Measurements from ENCODE around the gene OBP2A.

DNA sequence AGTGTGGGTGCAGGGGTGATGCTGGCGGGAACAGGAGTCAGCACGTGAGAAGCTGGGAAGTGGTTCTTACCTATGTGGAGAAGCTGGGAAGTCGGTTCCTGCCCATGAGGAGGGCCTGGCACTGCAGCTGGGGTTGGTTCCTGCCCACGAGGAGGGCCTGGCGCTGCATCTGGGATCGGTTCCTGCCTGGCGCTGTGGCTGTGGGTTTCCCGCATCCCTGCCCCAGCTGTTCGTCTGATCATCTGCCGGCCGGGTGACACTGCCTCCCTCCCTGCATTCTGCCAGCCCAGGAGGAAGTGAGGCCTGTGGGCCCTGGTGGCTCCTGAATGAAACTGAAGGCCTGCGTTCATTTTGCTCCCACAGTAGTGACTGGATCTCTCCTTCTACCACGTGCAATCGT is 5.1 kb downstream of the OBP2A start:
- no peak for TF ChIP-seq POLR2A (IDR thresholded peaks at IDR 0.05)
- TF ChIP-seq CTCF (IDR thresholded peaks at IDR 0.05): no peak
- no peak for TF ChIP-seq POLR2AphosphoS5 (IDR thresholded peaks at IDR 0.05)
- TF ChIP-seq EP300 (IDR thresholded peaks at IDR 0.05): no peak

Measured in suprapubic skin (tissue), 4 donors.